ENCODE measurements around the gene WASHC2A.
"Not testable (repeated sequence)": the region's sequence is repeated elsewhere in the genome, so short reads cannot be mapped to it uniquely, and the experiment has no call there.

- TF ChIP-seq CTCF, POLR2A, POLR2AphosphoS5, EP300 (IDR thresholded peaks at IDR 0.05): not testable (repeated sequence)
These were observed 97.3 kb downstream of the WASHC2A start for GRCh38 chr10:50165038-50165437.
